Left colon (tissue), 2 donors: ENCODE data around the gene RNF208. TPM values are rescaled to one million over a fixed set of nuclear protein-coding genes. Genes with fewer than 3 reads are reported as not detected.

Source experiments
- ATAC-seq: fragments of 200-7000 bp; cut with Tn5 transposase; one replicate; pipeline ENCODE4 v1.9.1; 2020; ENCODE audit warnings: mild to moderate bottlenecking, moderate library complexity
- DNase-seq, 2 donors: peaks; one replicate each; pipeline ENCODE4 v3.0.0-alpha.2; 2020
- intact Hi-C, 2 donors: fragments of 100-400 bp; cut with DNase I in 1 of 2; cut with micrococcal nuclease in 1 of 2; formaldehyde crosslinking; loops; one replicate each; pipeline versions ENCODE4 v1.11.2 to v1.14.0; 2022; cut with DNase I, micrococcal nuclease
- total RNA-seq, 2 donors: library from RNA; stranded (reverse); fragmentation: NEBNext Ultra II Directional; extraction: Animal tissue kit (Norgen Biotek cat#: 25700); gene quantifications; one replicate each; pipeline ENCODE4 v1.2.1, GENCODE V29; 2021
- donor health status: DM: no; HTN: no; CAD: no.
- donor health status: DM: yes; HTN: yes; CAD: no.

Gene RNF208
- total RNA-seq, 2 donors from 2014 or later: 5.1 to 9.7 TPM

- ATAC-seq (no peak), DNase-seq (no peak)
- intact Hi-C loops: loop anchor here in 1 of 2 donors (10.0 kb wide), 1 partner anchor 117 kb away; the partner anchor contains the start of gene DPP7
Measured at GRCh38 chr9:137231372-137232039, 9.5 kb upstream of the RNF208 start.

GRCh38 chr9:137230705-137231371 lies 8.8 kb upstream of the RNF208 start, which contains the start of gene SLC34A3:
Gene SLC34A3, plus strand, starts transcription at chr9:137230901. Its CDS starts 802 bp downstream, at chr9:137231703.
- intact Hi-C loops: loop anchor here in 1 of 2 donors (10.0 kb wide), 1 partner anchor 116 kb away; the partner anchor contains the start of gene DPP7
- DNase-seq (no peak), ATAC-seq (no peak)

GRCh38 chr9:137229903-137230704 lies 8.1 kb upstream of the RNF208 start:
- DNase-seq (no peak), ATAC-seq (peak; percentile 28)
- intact Hi-C loops: loop anchor here (5.0 to 10.0 kb wide), 3 partner anchors 55 to 115 kb away; partner anchors contain the start of genes DPP7 (in 1 of the 2), LRRC26 (in 1 of the 2) and TMEM210 (in 1 of the 2)

- no peak for ATAC-seq
- intact Hi-C loops: loop anchor here (5.0 to 10.0 kb wide), 2 partner anchors 54 to 107 kb away; partner anchors contain the start of genes LRRC26 (in 1 of the 2) and TMEM210 (in 1 of the 2)
- no peak for DNase-seq
Measured at GRCh38 chr9:137228968-137229896, 7.2 kb upstream of the RNF208 start.

- no peak for DNase-seq
- intact Hi-C loops: loop anchor here (5.0 to 10.0 kb wide), 2 partner anchors 54 to 106 kb away; partner anchors contain the start of genes LRRC26 (in 1 of the 2) and TMEM210 (in 1 of the 2)
- no peak for ATAC-seq
Measured at GRCh38 chr9:137228506-137228967, 6.5 kb upstream of the RNF208 start.

- ATAC-seq: no peak
- intact Hi-C loops: loop anchor here (5.0 to 10.0 kb wide), 2 partner anchors 53 to 106 kb away; partner anchors contain the start of genes LRRC26 (in 1 of the 2) and TMEM210 (in 1 of the 2)
- DNase-seq: peak in 1 of 2 donors; percentile 9
Measured at GRCh38 chr9:137227853-137228505, 5.9 kb upstream of the RNF208 start.

GRCh38 chr9:137227054-137227852 lies 5.2 kb upstream of the RNF208 start, which contains the start of gene RNF224:
Gene RNF224, plus strand, starts transcription at chr9:137227502. Its CDS starts 834 bp downstream, at chr9:137228336.
- intact Hi-C loops: loop anchor here (5.0 to 10.0 kb wide), 2 partner anchors 52 to 105 kb away; partner anchors contain the start of genes LRRC26 (in 1 of the 2) and TMEM210 (in 1 of the 2)
- peak; percentile 53 for ATAC-seq

GRCh38 chr9:137226338-137227053 lies 4.5 kb upstream of the RNF208 start:
- peak in 1 of 2 donors; percentile 32 for DNase-seq

More at GRCh38 chr9:137227054-137227852, 5.2 kb upstream of the RNF208 start, which contains the start of gene RNF224:
- DNase-seq: peak; percentile 70 to 87

GRCh38 chr9:137225699-137226331 lies 3.8 kb upstream of the RNF208 start:
- peak in 1 of 2 donors; percentile 10 for DNase-seq
- ATAC-seq: no peak
- intact Hi-C loops: loop anchor here (5.0 to 10.0 kb wide), 2 partner anchors 51 to 104 kb away; partner anchors contain the start of genes LRRC26 (in 1 of the 2) and TMEM210 (in 1 of the 2)

More at GRCh38 chr9:137226338-137227053, 4.5 kb upstream of the RNF208 start:
- intact Hi-C loops: loop anchor here (5.0 to 10.0 kb wide), 2 partner anchors 52 to 104 kb away; partner anchors contain the start of genes LRRC26 (in 1 of the 2) and TMEM210 (in 1 of the 2)
- ATAC-seq: no peak

GRCh38 chr9:137224830-137225694 lies 3.0 kb upstream of the RNF208 start, which contains the start of gene CYSRT1:
Gene CYSRT1, plus strand, starts transcription at chr9:137225174. Its CDS starts 448 bp downstream, at chr9:137225622.
- ATAC-seq (no peak), DNase-seq (peak in 1 of 2 donors; percentile 53)
- intact Hi-C loops: loop anchor here (5.0 to 10.0 kb wide), 2 partner anchors 50 to 103 kb away; partner anchors contain the start of genes LRRC26 (in 1 of the 2) and TMEM210 (in 1 of the 2)

GRCh38 chr9:137223078-137223970 lies 1.3 kb upstream of the RNF208 start:
- intact Hi-C loops: loop anchor here in 1 of 2 donors (10.0 kb wide), 1 partner anchor 49 kb away; the partner anchor contains the start of genes LRRC26 and TMEM210
- DNase-seq (peak; percentile 96 to 98), ATAC-seq (peak; percentile 78)

- no peak for ATAC-seq
- DNase-seq: peak in 1 of 2 donors; percentile 55
- intact Hi-C loops: loop anchor here in 1 of 2 donors (10.0 kb wide), 1 partner anchor 47 kb away; the partner anchor contains the start of genes LRRC26 and TMEM210
Measured at GRCh38 chr9:137221506-137222111, 431 bp downstream of the RNF208 start.
